SK-N-SH (cell line): ENCODE measurements around the gene HNRNPC. TPM values are rescaled to one million over a fixed set of nuclear protein-coding genes. Genes with fewer than 3 reads are reported as not detected.

Source experiments
- CTCF ChIA-PET: fragments of 300-600, 350-600 bp; formaldehyde crosslinking; extraction: SDS; loops from one replicate; lab custom pipeline; 2021; lab: Yijun Ruan, JAX
- POLR2A ChIA-PET: fragments of 350-600 bp; sonication (Branson Sonifier 250); formaldehyde crosslinking; extraction: SDS; loops from one replicate; lab custom pipeline; 2020; ENCODE audit warnings: antibody characterized with exemption, inconsistent platforms; lab: Yijun Ruan, JAX
- DNase-seq: peaks from one replicate; pipeline ENCODE4 v3.0.0; 2012
- H2AFZ ChIP-seq: fragments of 200-600 bp; sonication (generic); 2 replicates; pipeline ENCODE4 v1.8.1; 2016; ENCODE audit warnings: antibody characterized with exemption, mild to moderate bottlenecking, low read depth
- H3F3A ChIP-seq: fragments of 200-600 bp; sonication (generic); replicated peaks from 2 replicates; pipeline ENCODE3; 2016; ENCODE audit warnings: antibody characterized with exemption, mild to moderate bottlenecking; ENCODE audit not compliant: insufficient read depth
- H3K27ac ChIP-seq, 2 experiments: fragments of 200-500 bp in 1 of 2; fragments of 200-600 bp in 1 of 2; sonication (Bioruptor generic) in 1 of 2; sonication (generic), shearing (Covaris generic) in 1 of 2; 2 replicates each; pipeline versions ENCODE4 v1.5.1 to v1.6.1; 2014 to 2016; ENCODE audit warnings: low read depth in 2 of 2, inconsistent platforms in 1 of 2, low read length in 1 of 2, mild to moderate bottlenecking in 1 of 2, mixed read lengths in 1 of 2
- H3K27me3 ChIP-seq: fragments of 200-600 bp; sonication (generic), shearing (Covaris generic); 2 replicates; pipeline ENCODE4 v1.6.1; 2016; ENCODE audit warnings: mixed run types; ENCODE audit not compliant: insufficient read depth
- H3K36me3 ChIP-seq, 2 experiments: fragments of 200-500 bp in 1 of 2; fragments of 200-600 bp in 1 of 2; sonication (Bioruptor generic) in 1 of 2; sonication (generic) in 1 of 2; replicated peaks in 1 of 2; 2 replicates each; pipeline versions ENCODE3 to v1.5.1; 2014 to 2016; ENCODE audit warnings: low read length in 1 of 2, mild to moderate bottlenecking in 1 of 2; ENCODE audit not compliant: insufficient read depth in 2 of 2, control insufficient read depth in 1 of 2
- H3K4me1 ChIP-seq, 2 experiments: fragments of 200-500 bp in 1 of 2; fragments of 200-600 bp in 1 of 2; sonication (Bioruptor generic) in 1 of 2; sonication (generic), shearing (Covaris generic) in 1 of 2; 2 replicates each; pipeline versions ENCODE4 v1.5.1 to v1.6.1; 2014 to 2016; ENCODE audit warnings: low read depth in 1 of 2, low read length in 1 of 2, mixed run types in 1 of 2; ENCODE audit not compliant: insufficient read depth in 2 of 2, control insufficient read depth in 1 of 2
- H3K4me2 ChIP-seq: fragments of 200-600 bp; sonication (generic), shearing (Covaris generic); 2 replicates; pipeline ENCODE4 v1.6.1; 2017; ENCODE audit warnings: mixed run types
- H3K4me3 ChIP-seq, 2 experiments: fragments of 200-500 bp in 1 of 2; fragments of 200-600 bp in 1 of 2; sonication (Bioruptor generic) in 1 of 2; sonication (generic), shearing (Covaris generic) in 1 of 2; 2 replicates each; pipeline versions ENCODE4 v1.5.1 to v1.8.1; 2014 to 2016; ENCODE audit warnings: low read depth in 2 of 2, inconsistent platforms in 1 of 2, low read length in 1 of 2, mild to moderate bottlenecking in 1 of 2, mixed read lengths in 1 of 2, moderate library complexity in 1 of 2
- H3K79me2 ChIP-seq: fragments of 200-600 bp; sonication (generic); 2 replicates; pipeline ENCODE4 v1.8.1; 2017; ENCODE audit warnings: mild to moderate bottlenecking; ENCODE audit not compliant: insufficient read depth
- H3K9ac ChIP-seq: fragments of 200-600 bp; sonication (generic); 2 replicates; pipeline ENCODE4 v1.6.1; 2017; ENCODE audit warnings: mixed run types
- H3K9me2 ChIP-seq: fragments of 200-600 bp; sonication (generic); 2 replicates; pipeline ENCODE4 v1.6.1; 2017; ENCODE audit warnings: mixed run types
- H3K9me3 ChIP-seq: fragments of 200-600 bp; sonication (generic); 2 replicates; pipeline ENCODE4 v1.6.1; 2017; ENCODE audit warnings: mixed run types, mild to moderate bottlenecking, moderate library complexity
- H4K20me1 ChIP-seq: fragments of 200-600 bp; sonication (generic); 2 replicates; pipeline ENCODE4 v1.6.1; 2017; ENCODE audit warnings: mild to moderate bottlenecking, mixed run types; ENCODE audit not compliant: insufficient read depth
- ELF1 ChIP-seq: IDR thresholded peaks from 2 replicates; pipeline ENCODE4 v1.4.0; 2012
- FOSL2 ChIP-seq: IDR thresholded peaks from 2 replicates; pipeline ENCODE4 v1.4.0; 2012; ENCODE audit warnings: low read depth, mild to moderate bottlenecking, moderate library complexity, borderline replicate concordance
- FOXM1 ChIP-seq: IDR thresholded peaks from 2 replicates; pipeline ENCODE4 v1.4.0; 2012; ENCODE audit warnings: low read depth, mild to moderate bottlenecking
- GABPA ChIP-seq: IDR thresholded peaks from 2 replicates; pipeline ENCODE4 v1.4.0; 2012; ENCODE audit warnings: low read depth, mild to moderate bottlenecking
- JUND ChIP-seq: IDR thresholded peaks from 2 replicates; pipeline ENCODE4 v1.4.0; 2012
- MEF2A ChIP-seq: IDR thresholded peaks from 2 replicates; pipeline ENCODE4 v1.4.0; 2012; ENCODE audit warnings: low read depth, borderline replicate concordance
- MXI1 ChIP-seq: IDR thresholded peaks from 2 replicates; pipeline ENCODE4 v1.6.1; 2012; ENCODE audit warnings: mild to moderate bottlenecking, low read depth, low read length, improper control_type of control experiment
- RAD21 ChIP-seq: IDR thresholded peaks from 2 replicates; pipeline ENCODE4 v1.6.1; 2012; ENCODE audit warnings: mild to moderate bottlenecking, low read length
- SIN3A ChIP-seq: IDR thresholded peaks from 2 replicates; pipeline ENCODE4 v1.6.1; 2012; ENCODE audit warnings: low read depth, mild to moderate bottlenecking, low read length, moderate library complexity, borderline replicate concordance
- SMC3 ChIP-seq: IDR thresholded peaks from 2 replicates; pipeline ENCODE4 v1.6.1; 2012; ENCODE audit warnings: low read depth, low read length, improper control_type of control experiment
- TAF1 ChIP-seq: IDR thresholded peaks from 2 replicates; pipeline ENCODE4 v1.6.1; 2012; ENCODE audit warnings: low read depth, mild to moderate bottlenecking, low read length, moderate library complexity, borderline replicate concordance
- WGBS: methylation state at CpG from one replicate; pipeline ENCODE4 v1.1.6; 2017; ENCODE audit warnings: low lambda C conversion rate; 5-methylcytosine and 5-hydroxymethylcytosine counted together
- polyA plus RNA-seq, 3 experiments: library from polyadenylated mRNA; depleted of rRNA; stranded (reverse); fragments of >200 nt; gene quantifications; 2 replicates each; pipeline ENCODE4 v1.2.3, GENCODE V29; 2012
- TF ChIP-seq, protein P1 (sequence below): IDR thresholded peaks from 2 replicates; pipeline ENCODE4 v1.6.1; 2012; ENCODE audit warnings: mild to moderate bottlenecking, low read depth, low read length, moderate library complexity

The HNRNPC gene
- polyA plus RNA-seq, 1 of the 3 experiments (the other 2 are of a cell fraction), result 341 TPM

GRCh38 chr14:21211509-21211908 is 57.7 kb downstream of the HNRNPC start:
- ChIA-PET POLR2A (no interaction called here), CTCF (no interaction called here)
- Histone ChIP-seq H3K9ac (no peak overlapping the region), H3K79me2 (peaks cover 74% of the 10 kb centered on the region), H4K20me1 (peaks cover 87% of the 10 kb centered on the region), H3F3A (peaks cover 50% of the 10 kb centered on the region), H3K4me3 (no peak overlapping the region), H3K27me3 (no peaks in the 10 kb centered on the region), H3K9me2 (no peaks in the 10 kb centered on the region), H3K27ac (no peak overlapping the region; a peak in 2 of 4 replicates), H3K36me3 (peaks cover 82 to 91% of the 10 kb centered on the region in 2 experiments), H2AFZ (no peak overlapping the region), H3K4me2 (no peak overlapping the region), H3K4me1 (no peaks in the 10 kb centered on the region), H3K9me3 (no peaks in the 10 kb centered on the region)
- 94% methylated on average over 3 of the region's 3 CpGs for WGBS
- TF ChIP-seq MEF2A, result no peak
- no peak for TF ChIP-seq RAD21
- no peak for TF ChIP-seq FOXM1
- no peak for TF ChIP-seq TAF1
- no peak for TF ChIP-seq ELF1
- TF ChIP-seq JUND, result no peak
- no peak for TF ChIP-seq SIN3A
- TF ChIP-seq, protein P1, sequence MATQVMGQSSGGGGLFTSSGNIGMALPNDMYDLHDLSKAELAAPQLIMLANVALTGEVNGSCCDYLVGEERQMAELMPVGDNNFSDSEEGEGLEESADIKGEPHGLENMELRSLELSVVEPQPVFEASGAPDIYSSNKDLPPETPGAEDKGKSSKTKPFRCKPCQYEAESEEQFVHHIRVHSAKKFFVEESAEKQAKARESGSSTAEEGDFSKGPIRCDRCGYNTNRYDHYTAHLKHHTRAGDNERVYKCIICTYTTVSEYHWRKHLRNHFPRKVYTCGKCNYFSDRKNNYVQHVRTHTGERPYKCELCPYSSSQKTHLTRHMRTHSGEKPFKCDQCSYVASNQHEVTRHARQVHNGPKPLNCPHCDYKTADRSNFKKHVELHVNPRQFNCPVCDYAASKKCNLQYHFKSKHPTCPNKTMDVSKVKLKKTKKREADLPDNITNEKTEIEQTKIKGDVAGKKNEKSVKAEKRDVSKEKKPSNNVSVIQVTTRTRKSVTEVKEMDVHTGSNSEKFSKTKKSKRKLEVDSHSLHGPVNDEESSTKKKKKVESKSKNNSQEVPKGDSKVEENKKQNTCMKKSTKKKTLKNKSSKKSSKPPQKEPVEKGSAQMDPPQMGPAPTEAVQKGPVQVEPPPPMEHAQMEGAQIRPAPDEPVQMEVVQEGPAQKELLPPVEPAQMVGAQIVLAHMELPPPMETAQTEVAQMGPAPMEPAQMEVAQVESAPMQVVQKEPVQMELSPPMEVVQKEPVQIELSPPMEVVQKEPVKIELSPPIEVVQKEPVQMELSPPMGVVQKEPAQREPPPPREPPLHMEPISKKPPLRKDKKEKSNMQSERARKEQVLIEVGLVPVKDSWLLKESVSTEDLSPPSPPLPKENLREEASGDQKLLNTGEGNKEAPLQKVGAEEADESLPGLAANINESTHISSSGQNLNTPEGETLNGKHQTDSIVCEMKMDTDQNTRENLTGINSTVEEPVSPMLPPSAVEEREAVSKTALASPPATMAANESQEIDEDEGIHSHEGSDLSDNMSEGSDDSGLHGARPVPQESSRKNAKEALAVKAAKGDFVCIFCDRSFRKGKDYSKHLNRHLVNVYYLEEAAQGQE, result no peak
- TF ChIP-seq FOSL2, result no peak
- no peak for TF ChIP-seq GABPA
- DNase-seq, result no peak

GRCh38 chr14:21210023-21210422 is 59.2 kb downstream of the HNRNPC start:
- H3K79me2 ChIP-seq, result peaks cover 59% of the 10 kb centered on the region
- ChIA-PET POLR2A (no interaction called here), CTCF (no interaction called here)
- H4K20me1 ChIP-seq, result peaks cover 81% of the 10 kb centered on the region
- no peaks in the 10 kb centered on the region for H3K9me3 ChIP-seq
- H3K4me3 ChIP-seq, result no peak overlapping the region
- 95% methylated on average over 1 of the region's 1 CpG for whole genome bisulfite sequencing
- H3K4me2 ChIP-seq, result no peak overlapping the region
- no peak overlapping the region for H3K27ac ChIP-seq
- TF ChIP-seq SMC3 (no peak), SIN3A (no peak), MXI1 (no peak)
- H3K36me3 ChIP-seq, result peaks cover 88 to 92% of the 10 kb centered on the region in 2 experiments
- H2AFZ ChIP-seq, result no peak overlapping the region
- no peaks in the 10 kb centered on the region for H3K27me3 ChIP-seq
- no peak for DNase-seq
- no peaks in the 10 kb centered on the region for H3K9me2 ChIP-seq
- H3F3A ChIP-seq, result peaks cover 57% of the 10 kb centered on the region
- no peak overlapping the region for H3K9ac ChIP-seq
- no peaks in the 10 kb centered on the region for H3K4me1 ChIP-seq
